Activated CD4-positive, alpha-beta T cell treated with anti-CD3 and anti-CD28 coated beads, Interleukin-2, amount 50 U/mL, for 48 hours (primary cell): ENCODE measurements around the gene HLA-F.

Experiments
- DNase-seq, 2 experiments: peaks; one replicate each; pipeline ENCODE4 v3.0.0-alpha.2; 2020

HLA-F gene

GRCh38 chr6:29723262-29723665, at the start of gene HLA-F:
HLA-F (plus strand) TSS chr6:29723434; CDS start chr6:29723464, 30 bp downstream.
- peak; percentile 80 to 87 for DNase-seq

GRCh38 chr6:29674008-29674407, 49.2 kb upstream of the HLA-F start:
- no peak for DNase-seq

- no peak for DNase-seq
Observed at GRCh38 chr6:29675561-29675960, 47.7 kb upstream of the HLA-F start.

GRCh38 chr6:29676981-29677601, 46.1 kb upstream of the HLA-F start:
- DNase-seq, result no peak

DNA sequence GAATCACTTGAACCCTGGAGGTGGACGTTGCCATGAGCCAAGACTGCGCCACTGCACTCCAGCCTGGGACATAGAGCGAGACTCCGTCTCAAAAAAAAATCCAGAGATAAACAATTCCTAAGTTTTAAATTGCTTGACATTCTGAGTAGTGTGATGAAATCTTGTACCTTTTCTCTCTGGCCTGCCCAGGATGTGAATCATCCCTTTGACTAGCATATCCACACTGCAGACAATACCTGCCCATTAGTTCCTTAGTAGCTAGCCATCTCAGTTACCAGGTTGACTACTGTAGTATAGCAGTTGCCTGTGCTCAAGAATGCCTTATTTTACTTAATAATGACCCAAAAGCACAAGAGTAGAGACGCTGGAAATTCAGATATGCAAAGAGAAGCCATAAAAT, 45.1 kb upstream of the HLA-F start:
- no peak for DNase-seq

- DNase-seq, result no peak
Observed at GRCh38 chr6:29679962-29680361, 43.3 kb upstream of the HLA-F start.

- no peak for DNase-seq
Observed at GRCh38 chr6:29680416-29680815, 42.8 kb upstream of the HLA-F start.

DNA sequence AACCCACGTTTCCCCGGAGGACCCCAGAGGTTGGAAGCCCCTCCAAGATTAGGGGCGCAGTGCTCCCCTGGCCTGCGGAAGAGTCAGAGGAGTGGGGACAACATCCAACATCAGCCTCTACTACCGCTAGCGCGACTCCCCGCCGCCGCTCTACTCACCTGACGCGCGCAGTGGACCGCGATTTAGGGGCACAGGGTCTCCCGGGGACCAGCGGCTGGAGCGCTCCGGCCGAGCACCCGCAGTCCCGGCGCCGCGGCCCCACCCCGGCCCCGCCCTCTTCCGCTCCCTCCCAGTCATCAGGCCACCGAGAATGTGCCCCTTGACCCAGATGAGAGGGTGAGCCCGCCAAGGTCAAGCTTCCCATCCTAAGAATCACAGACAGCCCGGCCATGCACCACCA, 42.3 kb upstream of the HLA-F start, which contains the start of gene ZFP57:
ZFP57 (minus strand) TSS at position 249 of the 400 bp plus-strand sequence. CDS start 4,149 bp downstream, outside the sequence.
- DNase-seq, result no peak

- no peak for DNase-seq
Observed at GRCh38 chr6:29681811-29682210, 41.4 kb upstream of the HLA-F start.

- DNase-seq, result no peak
Observed at GRCh38 chr6:29685718-29686326, 37.4 kb upstream of the HLA-F start.

- no peak for DNase-seq
Observed at GRCh38 chr6:29694637-29695036, 28.6 kb upstream of the HLA-F start.

- no peak for DNase-seq
Observed at GRCh38 chr6:29696147-29697125, 26.8 kb upstream of the HLA-F start.

DNA sequence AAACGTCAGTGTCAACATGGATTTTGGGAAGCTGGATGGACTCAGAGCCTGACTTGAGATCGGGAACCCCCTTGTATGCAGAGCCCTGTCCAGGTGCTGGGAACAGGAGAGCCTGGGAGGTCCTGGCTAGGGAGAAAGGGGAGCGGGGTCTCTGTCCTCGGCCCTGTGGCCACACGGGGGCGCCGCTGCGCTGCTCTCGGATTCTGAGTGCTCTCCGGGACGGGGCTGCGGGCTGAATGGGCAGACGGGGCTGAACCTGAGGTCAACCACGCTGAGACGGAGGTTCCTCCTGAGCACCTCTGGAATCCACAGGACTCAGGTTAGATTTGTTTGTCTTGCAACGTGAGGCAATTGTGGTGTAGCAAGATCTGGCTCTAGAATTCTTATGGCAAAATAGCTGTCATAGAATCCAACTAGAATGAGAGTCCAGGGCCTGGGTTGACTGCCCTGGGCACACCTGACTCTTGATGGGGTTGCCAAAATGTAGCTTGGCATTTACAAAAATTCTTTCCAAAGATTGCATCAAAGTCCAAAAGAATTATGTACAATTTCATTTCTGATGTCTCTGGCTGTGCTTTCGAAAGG, 20.6 kb upstream of the HLA-F start:
- DNase-seq, result peak; percentile 87 to 90

DNA sequence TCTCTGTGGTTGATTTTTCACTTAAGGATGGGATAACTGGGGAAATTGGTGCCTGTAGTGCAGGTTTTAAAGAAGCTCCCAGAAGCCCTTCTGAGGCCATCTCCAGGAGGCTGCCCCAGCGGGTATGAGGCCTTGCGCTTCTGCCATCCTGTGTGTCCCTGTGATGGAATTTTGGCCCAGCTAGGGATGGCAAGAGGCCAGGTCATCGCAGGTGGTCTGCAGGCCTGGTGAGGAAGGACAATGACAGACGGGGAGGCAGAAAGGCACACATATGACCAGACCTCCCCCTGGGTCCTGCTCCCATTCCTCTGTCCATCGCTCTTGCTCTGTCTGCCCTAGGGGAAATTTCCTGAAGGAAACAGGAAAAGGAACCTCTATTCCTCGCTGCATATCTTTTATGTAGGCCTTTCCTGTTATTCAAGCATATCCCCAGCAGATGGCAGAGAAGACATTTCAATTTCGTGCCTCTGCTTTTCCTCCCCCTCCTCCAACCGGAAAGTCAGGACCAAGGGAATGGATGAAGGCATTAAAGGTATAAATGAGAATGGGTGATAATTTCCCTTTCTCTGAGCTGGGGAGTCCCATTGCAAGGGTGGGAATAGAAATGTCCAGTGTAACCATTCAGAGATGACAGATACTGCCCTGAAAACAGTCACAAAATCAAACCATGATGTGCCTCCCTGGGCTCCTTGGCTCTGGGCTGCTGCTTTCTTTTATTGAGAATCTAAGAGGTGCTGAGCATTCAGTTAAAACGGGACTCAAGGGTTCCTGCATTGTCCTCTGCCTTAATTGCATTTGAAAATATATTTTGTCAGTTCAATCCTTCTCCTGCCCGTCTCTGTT, 17.6 kb upstream of the HLA-F start:
- DNase-seq, result no peak

DNA sequence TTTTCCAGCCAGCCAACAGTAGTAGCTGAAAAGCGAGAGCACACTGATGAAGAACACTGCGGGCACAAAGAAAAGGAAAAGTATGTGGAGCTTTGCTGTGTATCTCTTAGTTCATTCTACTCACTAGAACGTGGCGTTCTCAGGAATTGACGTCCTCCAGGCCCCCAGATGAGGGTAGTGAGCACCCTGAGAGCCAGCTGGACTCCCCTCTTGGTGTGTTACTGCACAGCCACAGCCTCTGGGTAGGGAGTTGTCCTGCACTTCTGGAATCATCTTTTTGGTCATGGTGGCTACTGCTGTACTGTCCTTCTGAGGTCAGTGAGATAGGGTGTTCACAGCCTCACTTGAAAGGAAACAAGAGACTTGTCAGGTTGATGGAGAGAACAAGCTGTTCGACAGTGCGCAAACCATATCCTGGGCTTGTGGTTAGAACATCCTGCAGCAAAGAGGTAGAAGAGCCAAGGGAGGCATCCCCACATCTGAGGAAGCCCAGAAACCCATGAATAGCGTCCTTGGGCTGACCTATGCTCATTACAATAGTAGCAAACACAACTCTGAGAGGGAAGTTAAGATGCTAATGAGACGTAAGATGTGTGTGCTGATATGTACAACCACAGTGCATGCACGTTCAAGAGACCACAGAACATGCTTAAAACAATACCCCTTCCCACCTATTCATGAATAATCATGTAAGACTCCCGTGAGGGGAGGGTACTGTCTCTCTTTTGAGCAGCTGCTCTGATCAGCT, 14.6 kb upstream of the HLA-F start:
- peak in 1 of 2 experiments; percentile 48 for DNase-seq

DNA sequence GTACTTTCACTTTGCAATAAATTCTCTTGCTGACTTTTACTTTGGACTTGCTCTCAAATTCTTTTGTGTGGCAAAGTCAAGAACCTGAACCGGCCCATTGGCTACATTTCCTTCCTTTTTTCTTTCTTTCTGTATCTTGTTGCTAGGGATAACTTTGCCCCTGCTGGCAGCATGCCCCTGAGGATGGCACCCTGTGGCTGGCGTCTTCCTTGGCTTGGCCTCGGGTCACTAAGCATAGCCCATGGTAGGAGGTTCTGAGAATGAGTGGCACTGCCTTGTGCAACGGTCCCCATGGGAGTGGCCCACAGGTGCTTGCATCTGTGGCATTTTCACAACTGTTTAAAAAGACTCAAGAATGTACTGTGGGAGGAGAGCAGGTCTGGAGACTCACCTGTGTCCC, 14.0 kb upstream of the HLA-F start:
- no peak for DNase-seq

DNA sequence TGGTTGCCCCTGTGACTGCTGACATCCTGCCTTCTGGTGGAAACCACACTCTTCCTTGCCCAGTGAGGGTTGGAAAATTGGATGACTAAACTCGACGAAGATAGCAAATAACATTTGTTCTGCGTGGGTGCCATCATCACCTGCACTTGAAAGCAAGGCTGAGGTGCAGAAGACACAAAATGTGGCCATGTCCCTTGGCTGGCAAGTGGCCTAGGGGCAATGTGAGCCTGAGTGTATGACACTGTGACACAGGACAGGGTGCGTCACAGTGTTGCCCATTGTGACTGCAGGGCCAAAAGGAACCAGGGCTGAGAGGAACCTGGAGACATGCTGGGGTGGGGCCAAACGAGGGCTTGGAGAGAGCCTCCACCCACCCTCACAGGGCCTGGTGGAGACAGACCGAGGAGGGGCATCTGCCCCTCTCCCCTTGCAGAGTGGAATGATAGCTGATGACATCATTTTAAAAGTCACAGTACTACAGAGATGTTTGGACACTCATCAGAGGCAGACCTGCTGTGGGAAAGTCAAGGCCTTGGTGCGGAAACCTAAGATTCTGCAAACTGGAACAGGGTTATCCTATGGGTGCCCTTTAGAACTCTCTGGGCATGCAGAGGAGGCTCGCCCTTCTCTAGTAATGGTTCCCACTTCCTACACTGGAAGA, 12.8 kb upstream of the HLA-F start:
- DNase-seq, result no peak

GRCh38 chr6:29720863-29721262, 2.4 kb upstream of the HLA-F start:
- DNase-seq, result no peak

- DNase-seq, result peak; percentile 84 to 85
Observed at GRCh38 chr6:29723666-29724588, 693 bp downstream of the HLA-F start.
